Fibroblast of skin of right quadriceps (primary cell): ENCODE results near the gene IL17D.
A peak's percentile ranks its signal among the peaks of the same experiment; 100 is the strongest.

ENCODE experiments used
- DNase-seq: peaks from one replicate; pipeline ENCODE4 v3.0.0-alpha.2; 2013

Gene IL17D

GRCh38 chr13:20696073-20696472 is 7.4 kb upstream of the IL17D start:
- no peak for DNase-seq

DNA sequence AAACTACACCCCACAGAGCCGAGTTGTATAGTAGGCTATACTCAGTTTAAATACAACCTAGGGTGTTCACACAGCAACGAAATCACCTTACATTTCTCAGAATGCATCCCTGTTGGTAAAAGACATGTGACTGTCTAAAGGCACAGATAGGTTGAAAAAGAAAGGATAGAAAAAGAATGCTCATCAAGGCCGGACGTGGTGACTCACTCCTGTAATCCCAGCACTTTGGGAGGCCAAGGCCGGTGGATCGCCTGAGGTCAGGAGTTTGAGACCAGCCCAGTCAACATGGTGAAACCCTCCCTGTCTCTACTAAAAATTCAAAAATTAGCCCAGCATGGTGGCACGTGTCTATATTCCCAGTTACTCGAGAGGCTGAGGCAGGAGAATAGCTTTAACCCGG is 3.8 kb upstream of the IL17D start:
- DNase-seq, result no peak

DNA sequence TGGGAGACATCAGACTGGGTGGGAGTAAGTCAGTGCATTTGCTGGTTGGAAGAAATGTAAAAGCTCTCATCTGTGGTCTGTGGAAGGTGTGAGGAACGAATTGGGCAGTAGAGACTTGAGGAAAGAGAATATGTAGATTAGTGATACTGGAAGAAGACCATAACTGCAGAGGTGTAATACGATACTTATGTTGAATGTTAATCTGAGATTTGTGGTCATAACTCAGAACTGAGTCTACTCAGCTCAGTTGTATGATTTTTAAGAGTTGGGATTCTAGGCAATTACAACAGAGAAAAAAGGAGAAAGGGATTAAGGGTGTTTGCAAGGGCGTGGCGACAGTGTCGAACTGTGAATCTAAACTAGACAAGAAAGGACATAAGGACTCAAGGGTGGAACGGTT is 3.2 kb upstream of the IL17D start:
- DNase-seq, result no peak

- no peak for DNase-seq
These were observed 2.0 kb upstream of the IL17D start for GRCh38 chr13:20701461-20701860.

- DNase-seq, result no peak
These were observed 977 bp upstream of the IL17D start for GRCh38 chr13:20702530-20702914.

- DNase-seq, result peak; percentile 68
These were observed 420 bp downstream of the IL17D start for GRCh38 chr13:20703780-20704458.

- DNase-seq, result no peak
These were observed 1.1 kb downstream of the IL17D start for GRCh38 chr13:20704459-20705069.

DNA sequence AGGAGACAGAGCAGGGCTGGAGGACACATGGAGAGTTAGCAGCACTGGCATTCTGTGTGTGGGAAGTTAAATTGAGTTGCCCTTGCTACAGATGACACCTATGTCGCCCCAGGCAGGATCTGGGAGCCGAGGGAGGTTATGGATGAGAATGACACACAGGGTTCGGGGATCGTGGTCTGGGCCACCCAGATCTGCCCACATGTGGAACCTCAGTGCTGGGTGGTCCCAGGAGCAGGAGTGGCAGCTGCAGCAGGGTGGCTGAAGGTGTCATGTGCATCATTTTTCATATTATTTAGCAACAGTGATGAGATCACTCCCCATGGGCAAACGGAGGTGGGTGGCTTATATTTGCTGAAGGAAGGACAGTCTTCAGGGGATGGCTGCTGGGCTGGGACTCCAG is 3.2 kb downstream of the IL17D start:
- DNase-seq, result no peak

GRCh38 chr13:20708216-20708615 is 4.7 kb downstream of the IL17D start:
- no peak for DNase-seq

DNA sequence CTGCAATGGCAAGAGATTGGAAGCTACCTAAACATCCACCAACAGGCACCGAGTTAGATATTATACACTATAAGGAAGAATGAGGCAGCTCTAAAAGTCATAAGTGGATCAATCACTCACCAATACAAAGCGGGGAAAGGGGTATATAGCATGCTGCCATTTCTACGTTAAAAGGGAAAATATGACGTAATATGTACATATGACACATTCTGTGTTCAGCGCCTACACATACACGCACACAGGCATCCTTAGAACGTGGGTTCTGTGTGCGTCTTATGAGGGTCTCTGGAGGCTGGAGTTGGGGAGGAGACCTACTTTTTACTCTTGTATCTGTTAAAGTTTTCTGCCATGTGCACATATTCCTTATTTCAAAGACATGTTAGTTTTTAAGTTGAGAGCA is 5.9 kb downstream of the IL17D start:
- DNase-seq, result no peak

DNA sequence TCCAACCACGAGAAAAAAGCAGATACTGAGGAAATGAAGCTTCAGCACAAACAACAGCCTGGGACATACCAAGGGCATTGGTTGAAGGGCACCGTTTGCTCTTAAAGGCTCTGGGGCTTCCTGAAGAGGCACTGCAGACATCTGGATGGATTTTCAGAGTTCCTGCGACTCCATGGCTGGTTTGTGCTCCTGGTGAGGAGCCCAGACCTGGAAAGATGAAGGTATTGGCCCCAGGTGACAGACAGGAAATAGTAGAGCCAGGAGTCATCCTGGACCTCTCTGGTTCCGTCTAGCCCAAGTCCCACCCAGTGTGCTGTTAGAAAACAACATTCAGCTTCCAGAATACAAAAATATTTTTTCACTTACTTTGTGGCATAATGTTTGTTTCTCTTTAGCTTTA is 6.3 kb downstream of the IL17D start:
- no peak for DNase-seq

DNA sequence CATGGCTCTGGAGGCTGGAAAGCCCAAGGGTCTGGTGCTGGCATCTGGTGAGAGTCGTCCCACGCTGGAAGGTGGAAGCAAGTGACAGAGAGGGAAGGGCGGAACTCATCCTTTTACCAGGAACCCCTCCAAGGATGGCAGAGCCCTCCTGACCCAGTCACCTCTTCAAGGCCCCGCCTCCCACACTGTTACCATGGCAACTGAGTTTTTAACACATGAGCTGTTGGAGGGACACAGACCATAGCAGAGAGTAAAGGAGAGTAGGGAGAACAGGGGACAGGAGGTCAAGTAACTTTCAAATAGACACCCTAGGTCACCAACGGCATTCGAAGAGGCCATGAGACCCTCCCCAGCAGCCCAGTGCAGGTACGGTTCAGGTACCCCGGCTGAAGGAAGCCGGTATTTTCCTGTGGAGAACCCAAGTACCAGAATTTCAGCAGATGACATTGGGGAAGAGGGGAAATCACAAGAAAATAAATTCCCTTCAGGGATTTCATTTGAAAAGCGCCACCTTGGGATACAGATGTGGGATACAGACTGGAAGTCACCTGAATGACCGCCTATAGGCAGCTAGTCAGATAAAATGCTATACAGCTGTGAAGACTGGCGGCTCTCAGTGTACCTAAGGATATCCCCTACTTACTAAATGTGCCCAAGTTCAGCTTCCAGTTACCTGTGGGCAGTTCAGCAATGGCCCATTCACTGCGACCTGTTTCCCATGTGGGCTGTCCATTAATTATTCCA is 8.0 kb downstream of the IL17D start:
- DNase-seq, result no peak

GRCh38 chr13:20713014-20713376 is 9.5 kb downstream of the IL17D start:
- DNase-seq, result no peak

DNA sequence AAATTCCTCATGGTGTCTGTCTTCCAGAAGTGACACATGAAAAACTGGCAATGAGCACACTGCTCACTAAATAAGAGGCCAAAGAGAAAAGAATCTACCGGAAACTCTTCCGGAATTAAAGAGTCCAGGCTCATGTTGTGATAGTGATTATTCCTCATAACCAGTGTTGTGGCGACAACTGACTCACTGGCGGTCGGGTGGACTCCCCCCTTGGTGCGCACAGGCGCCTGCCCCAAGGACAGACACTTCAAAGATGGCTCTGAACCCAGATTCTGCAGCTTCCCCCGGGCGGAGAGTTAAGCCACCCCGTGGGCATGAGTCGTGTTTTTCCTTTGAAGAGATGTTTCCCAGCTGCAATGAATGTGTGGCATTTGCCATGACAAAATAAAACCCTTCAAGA is 10.3 kb downstream of the IL17D start:
- peak; percentile 58 for DNase-seq

DNA sequence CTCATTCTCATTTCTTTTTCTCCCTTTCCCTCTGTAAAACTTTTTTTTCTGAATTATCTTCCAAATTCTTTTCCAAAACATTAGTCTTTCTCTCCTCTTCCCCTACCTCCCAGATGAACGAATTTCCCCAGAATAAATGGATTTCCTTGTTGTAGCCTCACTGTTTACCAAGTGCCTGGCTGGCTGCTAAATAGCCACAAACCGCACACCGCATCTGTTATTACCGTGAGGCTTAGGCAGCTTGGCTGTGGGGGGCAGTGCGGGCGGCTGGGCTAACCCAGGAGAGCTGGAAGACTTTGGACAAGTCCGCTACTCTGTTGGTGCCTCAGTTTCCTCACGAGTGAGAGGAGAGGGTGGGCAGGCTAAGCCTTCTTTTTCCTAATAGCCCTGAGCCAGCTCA is 10.7 kb downstream of the IL17D start:
- DNase-seq, result no peak

- DNase-seq, result peak; percentile 82
These were observed 11.2 kb downstream of the IL17D start for GRCh38 chr13:20714563-20715329.

GRCh38 chr13:20715330-20715712 is 11.8 kb downstream of the IL17D start:
- DNase-seq, result no peak

DNA sequence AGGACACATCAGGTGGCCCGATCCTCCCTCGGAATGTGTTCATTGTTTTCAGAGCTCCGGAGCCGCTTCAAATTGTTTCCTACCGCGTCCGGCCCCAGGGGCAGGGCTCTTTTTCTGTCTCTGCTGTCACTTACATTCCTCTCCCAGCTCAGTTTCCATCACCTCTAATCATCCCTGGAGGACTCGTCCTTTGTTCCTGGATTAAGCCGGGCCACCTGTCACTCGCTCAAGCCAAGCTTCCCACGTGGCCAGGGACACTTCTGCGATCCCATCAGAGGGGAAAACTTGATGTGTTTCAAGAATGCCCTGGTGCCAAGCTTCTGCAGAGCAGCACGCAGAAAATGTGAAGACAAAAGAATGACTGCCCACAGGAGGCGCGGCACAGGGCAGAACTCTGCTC is 13.5 kb downstream of the IL17D start:
- no peak for DNase-seq

GRCh38 chr13:20717581-20718542 is 14.4 kb downstream of the IL17D start:
- no peak for DNase-seq

DNA sequence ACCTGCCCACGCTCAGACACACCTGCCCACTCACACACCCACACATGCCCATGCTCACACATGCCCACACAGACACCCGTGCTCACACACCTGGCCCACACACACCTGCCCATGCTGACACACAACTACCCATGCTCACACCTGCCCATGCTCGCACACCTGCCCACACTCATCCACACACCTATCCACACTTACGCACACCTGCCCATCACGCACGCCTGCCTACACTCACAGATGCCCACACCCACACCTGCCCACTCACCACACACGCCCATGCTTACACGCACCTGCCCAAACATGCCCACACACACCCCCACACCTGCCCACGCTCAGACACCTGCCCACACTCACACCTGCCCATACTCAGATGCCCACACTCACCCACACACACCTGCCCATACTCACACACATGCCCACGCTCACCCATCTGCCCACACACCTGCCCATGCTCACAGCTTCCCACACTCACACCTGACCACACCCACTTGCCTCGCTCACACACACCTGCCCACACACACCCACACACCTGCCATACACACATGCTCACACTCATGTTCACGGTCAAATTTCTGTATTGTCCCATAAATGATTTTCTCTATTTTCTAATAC is 15.6 kb downstream of the IL17D start:
- no peak for DNase-seq

DNA sequence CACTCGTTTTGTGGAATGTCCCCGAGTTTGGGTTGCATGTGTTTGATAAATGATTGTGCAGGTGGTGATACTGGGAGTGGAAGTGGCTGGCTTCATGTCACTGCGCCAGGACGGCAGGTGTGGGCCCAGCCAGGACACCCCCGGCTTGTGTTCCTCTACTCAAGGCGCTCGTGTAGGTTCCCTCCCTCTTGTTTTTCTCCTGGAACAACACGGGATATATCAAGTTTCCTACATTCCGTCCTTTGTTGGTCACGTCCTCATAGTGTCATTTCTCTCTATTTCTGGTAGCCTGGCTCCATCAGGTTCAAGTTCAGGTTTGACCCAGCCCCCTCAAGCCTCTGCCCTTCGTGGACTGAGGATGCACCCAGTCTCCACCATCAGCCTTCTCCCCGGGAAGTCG is 16.3 kb downstream of the IL17D start:
- no peak for DNase-seq

DNA sequence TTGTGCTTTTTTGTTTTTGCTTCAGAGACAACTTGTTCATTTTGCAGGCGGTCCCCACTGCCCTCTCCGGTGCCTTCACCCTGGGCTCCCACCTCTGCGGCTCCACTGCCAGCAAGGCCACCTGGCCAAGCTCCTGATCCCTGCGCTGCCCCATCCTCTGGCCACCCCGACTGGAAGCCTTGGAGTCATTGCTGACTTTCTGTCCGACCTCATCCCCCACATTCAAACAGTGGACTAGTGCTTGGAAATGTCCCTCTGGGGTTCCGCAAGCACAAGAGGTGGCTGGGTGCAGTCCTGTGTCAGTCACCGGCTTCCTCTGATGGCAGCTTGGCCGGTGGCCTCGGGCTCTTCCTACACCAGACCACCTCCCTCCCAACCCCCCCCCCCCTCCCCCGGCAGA is 17.0 kb downstream of the IL17D start:
- DNase-seq, result no peak
